Measurements from ENCODE around the gene NR3C2.

The NR3C2 gene

DNA sequence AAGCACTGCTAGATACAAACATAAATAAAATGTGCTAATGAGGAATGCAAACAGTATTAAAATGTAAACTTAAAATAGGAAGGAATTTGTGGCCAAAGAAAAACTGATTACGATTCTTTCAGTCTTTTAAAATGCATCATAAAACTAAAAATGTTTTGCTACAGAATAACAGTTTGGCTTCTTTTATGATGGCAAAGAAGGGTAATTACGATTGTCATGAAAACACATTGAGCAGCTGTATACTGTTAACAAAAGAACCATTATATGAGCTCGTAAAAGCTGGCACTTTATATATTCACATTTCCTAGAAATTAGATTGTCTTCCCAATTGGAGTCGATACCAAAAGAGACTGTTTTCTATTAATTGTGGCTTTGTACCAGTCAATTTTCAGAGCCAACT is 290.4 kb downstream of the NR3C2 start:
- ATAC-seq (ENCODE audit: low read depth) (no peak), DNase-seq (ENCODE audit: low spot score) (no peak)
- H3K36me3 ChIP-seq (ENCODE audit: low read depth) = no peaks in the 10 kb centered on the region
- no peaks in the 10 kb centered on the region for H3K4me1 ChIP-seq (ENCODE audit: insufficient read depth, poor library complexity, severe bottlenecking)
- TF ChIP-seq, protein P1, sequence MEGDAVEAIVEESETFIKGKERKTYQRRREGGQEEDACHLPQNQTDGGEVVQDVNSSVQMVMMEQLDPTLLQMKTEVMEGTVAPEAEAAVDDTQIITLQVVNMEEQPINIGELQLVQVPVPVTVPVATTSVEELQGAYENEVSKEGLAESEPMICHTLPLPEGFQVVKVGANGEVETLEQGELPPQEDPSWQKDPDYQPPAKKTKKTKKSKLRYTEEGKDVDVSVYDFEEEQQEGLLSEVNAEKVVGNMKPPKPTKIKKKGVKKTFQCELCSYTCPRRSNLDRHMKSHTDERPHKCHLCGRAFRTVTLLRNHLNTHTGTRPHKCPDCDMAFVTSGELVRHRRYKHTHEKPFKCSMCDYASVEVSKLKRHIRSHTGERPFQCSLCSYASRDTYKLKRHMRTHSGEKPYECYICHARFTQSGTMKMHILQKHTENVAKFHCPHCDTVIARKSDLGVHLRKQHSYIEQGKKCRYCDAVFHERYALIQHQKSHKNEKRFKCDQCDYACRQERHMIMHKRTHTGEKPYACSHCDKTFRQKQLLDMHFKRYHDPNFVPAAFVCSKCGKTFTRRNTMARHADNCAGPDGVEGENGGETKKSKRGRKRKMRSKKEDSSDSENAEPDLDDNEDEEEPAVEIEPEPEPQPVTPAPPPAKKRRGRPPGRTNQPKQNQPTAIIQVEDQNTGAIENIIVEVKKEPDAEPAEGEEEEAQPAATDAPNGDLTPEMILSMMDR (IDR thresholded peaks at IDR 0.05; ENCODE audit: poor library complexity, severe bottlenecking) = no peak
- no peak overlapping the region for H3K27ac ChIP-seq (ENCODE audit: poor library complexity, severe bottlenecking)
- no peaks in the 10 kb centered on the region for H3K9me3 ChIP-seq (ENCODE audit: severe bottlenecking)
- H3K4me3 ChIP-seq (ENCODE audit: severe bottlenecking) = no peak overlapping the region
- H3K27me3 ChIP-seq (ENCODE audit: insufficient read depth, poor library complexity, severe bottlenecking) = no peaks in the 10 kb centered on the region

DNA sequence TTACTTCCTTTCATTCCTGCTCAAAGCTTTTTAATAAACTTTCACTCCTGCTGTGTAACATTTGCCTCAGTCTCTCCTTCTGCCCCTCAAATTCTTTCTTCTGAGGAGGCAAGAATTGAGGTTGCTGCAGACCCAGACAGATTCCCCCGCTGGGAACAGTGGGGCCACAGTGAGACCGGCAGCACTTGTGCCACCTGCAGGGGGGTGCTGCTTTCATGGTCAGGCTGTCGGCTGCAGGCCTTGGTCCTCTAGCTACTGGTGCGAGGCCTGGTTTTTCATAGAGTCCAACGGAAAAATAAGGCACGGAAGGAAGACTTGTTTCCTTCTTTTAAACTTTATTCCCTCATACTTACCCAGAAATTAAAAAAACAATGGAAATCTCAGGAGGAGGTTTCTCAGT is 296.7 kb downstream of the NR3C2 start:
- Histone ChIP-seq H3K9me3 (ENCODE audit: severe bottlenecking) (no peaks in the 10 kb centered on the region), H3K4me3 (ENCODE audit: severe bottlenecking) (no peak overlapping the region), H3K27me3 (ENCODE audit: insufficient read depth, poor library complexity, severe bottlenecking) (no peaks in the 10 kb centered on the region), H3K27ac (ENCODE audit: poor library complexity, severe bottlenecking) (no peak overlapping the region), H3K4me1 (ENCODE audit: insufficient read depth, poor library complexity, severe bottlenecking) (no peaks in the 10 kb centered on the region), H3K36me3 (ENCODE audit: low read depth) (no peaks in the 10 kb centered on the region)
- DNase-seq (ENCODE audit: low spot score) = no peak
- TF ChIP-seq, protein P1 (IDR thresholded peaks at IDR 0.05; ENCODE audit: poor library complexity, severe bottlenecking) = no peak
- no peak for ATAC-seq (ENCODE audit: low read depth)

DNA sequence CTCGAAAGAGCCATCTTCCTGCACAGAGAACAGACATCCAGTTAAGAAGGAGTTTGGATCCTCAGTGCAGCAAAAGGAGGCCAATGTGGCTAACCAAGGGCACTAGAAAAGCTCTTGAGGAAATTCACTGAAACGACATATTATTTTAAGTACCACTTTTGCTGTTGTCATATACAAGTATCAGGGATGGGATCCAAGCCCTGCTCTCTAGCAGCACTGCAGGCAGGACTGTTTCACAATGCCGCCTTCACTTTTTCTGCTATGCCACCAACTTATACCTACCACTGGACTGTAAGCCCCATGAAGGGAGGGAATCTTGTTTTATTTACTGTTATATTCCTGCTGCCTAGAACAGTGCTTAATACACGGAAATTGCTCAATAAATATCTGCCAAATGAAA is 299.0 kb downstream of the NR3C2 start:
- Histone ChIP-seq H3K27me3 (ENCODE audit: insufficient read depth, poor library complexity, severe bottlenecking) (no peaks in the 10 kb centered on the region), H3K27ac (ENCODE audit: poor library complexity, severe bottlenecking) (no peak overlapping the region), H3K4me1 (ENCODE audit: insufficient read depth, poor library complexity, severe bottlenecking) (no peaks in the 10 kb centered on the region), H3K9me3 (ENCODE audit: severe bottlenecking) (no peaks in the 10 kb centered on the region), H3K36me3 (ENCODE audit: low read depth) (no peaks in the 10 kb centered on the region), H3K4me3 (ENCODE audit: severe bottlenecking) (no peak overlapping the region)
- DNase-seq (ENCODE audit: low spot score) (no peak), ATAC-seq (ENCODE audit: low read depth) (no peak)
- TF ChIP-seq, protein P1 (IDR thresholded peaks at IDR 0.05; ENCODE audit: poor library complexity, severe bottlenecking) = no peak

DNA sequence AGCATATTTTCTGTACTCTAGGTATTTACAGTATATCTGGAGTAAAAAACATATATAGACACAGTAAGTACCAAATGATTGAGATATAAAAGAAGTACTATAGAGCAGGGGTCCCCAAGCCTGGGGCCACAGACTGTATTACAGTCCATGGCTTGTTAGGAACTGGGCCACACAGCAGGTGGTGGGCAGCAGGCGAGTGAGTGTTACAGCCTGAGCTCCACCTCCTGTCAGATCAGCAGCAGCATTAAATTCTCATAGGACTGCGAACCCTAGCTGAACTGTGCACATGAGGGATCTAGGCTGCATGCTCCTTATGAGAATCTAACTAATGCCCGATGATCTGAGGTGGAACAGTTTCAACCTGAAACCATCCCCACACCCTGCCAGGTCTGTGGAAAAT is 300.7 kb downstream of the NR3C2 start:
- DNase-seq (ENCODE audit: low spot score) (no peak), ATAC-seq (ENCODE audit: low read depth) (no peak)
- TF ChIP-seq, protein P1 (IDR thresholded peaks at IDR 0.05; ENCODE audit: poor library complexity, severe bottlenecking) = no peak
- Histone ChIP-seq H3K27ac (ENCODE audit: poor library complexity, severe bottlenecking) (no peak overlapping the region), H3K27me3 (ENCODE audit: insufficient read depth, poor library complexity, severe bottlenecking) (no peaks in the 10 kb centered on the region), H3K4me1 (ENCODE audit: insufficient read depth, poor library complexity, severe bottlenecking) (no peaks in the 10 kb centered on the region), H3K36me3 (ENCODE audit: low read depth) (no peaks in the 10 kb centered on the region), H3K9me3 (ENCODE audit: severe bottlenecking) (no peaks in the 10 kb centered on the region), H3K4me3 (ENCODE audit: severe bottlenecking) (no peak overlapping the region)

DNA sequence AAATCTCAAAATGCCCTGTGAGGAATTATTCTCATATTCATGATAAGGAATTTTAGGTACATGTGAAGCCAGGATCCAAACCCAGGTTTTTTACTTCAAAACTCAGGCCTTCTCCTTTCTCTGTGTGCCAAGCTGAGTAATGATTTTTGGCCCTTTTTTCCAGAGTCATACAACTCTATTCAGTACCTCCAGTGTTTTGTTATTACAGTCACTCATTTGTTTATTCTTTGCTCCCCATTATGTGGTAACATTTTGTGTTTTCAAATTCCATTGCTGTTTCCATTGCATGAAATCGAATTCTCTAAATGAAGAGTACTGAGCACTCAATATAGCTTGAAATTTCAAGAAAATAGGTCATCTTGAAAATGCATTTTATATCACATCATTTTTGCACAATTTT is 315.4 kb downstream of the NR3C2 start:
- ATAC-seq (ENCODE audit: low read depth) (no peak), DNase-seq (ENCODE audit: low spot score) (no peak)
- TF ChIP-seq, protein P1 (IDR thresholded peaks at IDR 0.05; ENCODE audit: poor library complexity, severe bottlenecking) = no peak
- Histone ChIP-seq H3K27me3 (ENCODE audit: insufficient read depth, poor library complexity, severe bottlenecking) (no peaks in the 10 kb centered on the region), H3K27ac (ENCODE audit: poor library complexity, severe bottlenecking) (no peak overlapping the region), H3K4me3 (ENCODE audit: severe bottlenecking) (no peak overlapping the region), H3K9me3 (ENCODE audit: severe bottlenecking) (no peaks in the 10 kb centered on the region), H3K4me1 (ENCODE audit: insufficient read depth, poor library complexity, severe bottlenecking) (no peaks in the 10 kb centered on the region), H3K36me3 (ENCODE audit: low read depth) (no peaks in the 10 kb centered on the region)
